HUDEP-2 (cell line): ENCODE data around the gene TMCC3.
"Not testable (repeated sequence)": the region's sequence is repeated elsewhere in the genome, so short reads cannot be mapped to it uniquely, and the experiment has no call there.

Source experiments
- DNase-seq, 76 experiments: peaks; one replicate each; lab custom pipeline; 2025; ENCODE audit not compliant: unreplicated experiment in 76 of 76; lab: John Stamatoyannopoulos, UW

Gene TMCC3

GRCh38 chr12:94606810-94607209 is 43.5 kb downstream of the TMCC3 start:
- not testable (repeated sequence) for DNase-seq

GRCh38 chr12:94604366-94604698 is 46.0 kb downstream of the TMCC3 start:
- no peak for DNase-seq

GRCh38 chr12:94603434-94604365 is 46.7 kb downstream of the TMCC3 start:
- DNase-seq, result peak in 24 of 76 experiments; percentile 1 to 37 (median 10)

- DNase-seq, result no peak
Observed at GRCh38 chr12:94602024-94602423, 48.3 kb downstream of the TMCC3 start.

- not testable (repeated sequence) for DNase-seq
Observed at GRCh38 chr12:94601307-94601706, 49.0 kb downstream of the TMCC3 start.

- no peak for DNase-seq
Observed at GRCh38 chr12:94599189-94599588, 51.2 kb downstream of the TMCC3 start.

GRCh38 chr12:94597268-94597667 is 53.1 kb downstream of the TMCC3 start:
- DNase-seq, result no peak

- DNase-seq, result no peak
Observed at GRCh38 chr12:94596596-94596995, 53.8 kb downstream of the TMCC3 start.

- DNase-seq, result no peak
Observed at GRCh38 chr12:94595152-94595551, 55.2 kb downstream of the TMCC3 start.

GRCh38 chr12:94594443-94594825 is 55.9 kb downstream of the TMCC3 start:
- no peak for DNase-seq

- DNase-seq, result no peak
Observed at GRCh38 chr12:94593822-94594442, 56.4 kb downstream of the TMCC3 start.

- not testable (repeated sequence) for DNase-seq
Observed at GRCh38 chr12:94592723-94593122, 57.6 kb downstream of the TMCC3 start.

- DNase-seq, result no peak
Observed at GRCh38 chr12:94592080-94592479, 58.3 kb downstream of the TMCC3 start.

GRCh38 chr12:94590428-94590827 is 59.9 kb downstream of the TMCC3 start:
- DNase-seq, result no peak

GRCh38 chr12:94589591-94590001 is 60.8 kb downstream of the TMCC3 start:
- no peak for DNase-seq

- DNase-seq, result no peak
Observed at GRCh38 chr12:94588346-94588745, 62.0 kb downstream of the TMCC3 start.

GRCh38 chr12:94587266-94588241 is 62.8 kb downstream of the TMCC3 start:
- no peak for DNase-seq

GRCh38 chr12:94586589-94587259 is 63.6 kb downstream of the TMCC3 start:
- DNase-seq, result no peak

- DNase-seq, result no peak
Observed at GRCh38 chr12:94585626-94586025, 64.7 kb downstream of the TMCC3 start.

- DNase-seq, result no peak
Observed at GRCh38 chr12:94584377-94584776, 66.0 kb downstream of the TMCC3 start.
